COLO829 (cell line): ENCODE results near the gene SLC27A4.

Experiments used
- DNase-seq: peaks from one replicate; pipeline ENCODE4 v3.0.0; 2012; ENCODE audit warnings: low spot score

SLC27A4 gene

DNA sequence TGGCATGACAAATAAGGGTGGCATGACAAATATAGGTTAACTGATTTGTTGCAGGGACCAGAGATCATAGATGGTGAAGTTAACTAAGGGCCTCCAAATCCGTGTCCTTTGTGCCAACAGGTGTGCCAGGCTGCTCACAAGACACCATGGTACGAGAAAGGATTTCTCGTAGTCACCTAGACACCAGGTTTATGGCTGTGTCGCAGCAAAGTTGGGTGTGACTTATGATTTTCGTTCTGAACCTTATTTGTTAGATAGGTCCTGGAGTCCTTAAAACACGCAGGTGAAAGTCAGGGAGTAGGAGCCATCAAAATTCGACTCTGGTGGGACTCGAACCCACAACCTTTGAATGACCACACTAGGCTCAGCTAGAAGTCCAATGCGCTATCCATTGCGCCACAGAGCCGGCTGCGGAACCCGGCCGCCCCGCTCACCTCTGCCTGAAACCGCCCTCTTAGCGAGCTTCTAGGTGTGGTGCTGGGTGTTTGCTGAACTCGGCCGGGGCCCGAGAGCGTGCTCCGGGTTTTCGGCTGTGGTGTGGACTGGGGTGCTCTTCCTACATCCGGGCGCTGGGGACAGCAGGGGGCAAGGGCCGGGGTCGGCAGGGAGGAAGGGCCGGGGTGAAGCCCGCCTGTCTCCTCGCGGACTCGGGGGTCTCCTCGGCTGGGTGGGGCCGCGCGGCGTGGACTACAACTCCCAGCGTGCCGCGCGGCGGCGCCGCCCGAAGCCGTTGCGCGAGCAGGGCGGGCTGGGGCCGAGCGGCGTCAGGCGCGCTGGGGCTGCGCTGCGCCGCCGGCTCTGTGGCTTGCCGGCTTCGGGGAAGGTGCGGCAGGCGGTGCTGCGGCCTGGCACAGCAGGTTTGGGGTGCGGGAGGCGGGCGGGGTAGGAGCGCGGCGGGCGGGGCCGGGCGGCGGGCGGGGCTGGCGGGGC lies at the start of gene SLC27A4:
TSS of gene SLC27A4 (plus strand) at position 767 of the 930 bp plus-strand sequence. CDS start 2,606 bp downstream, outside the sequence.
- DNase-seq = peak; percentile 63

DNA sequence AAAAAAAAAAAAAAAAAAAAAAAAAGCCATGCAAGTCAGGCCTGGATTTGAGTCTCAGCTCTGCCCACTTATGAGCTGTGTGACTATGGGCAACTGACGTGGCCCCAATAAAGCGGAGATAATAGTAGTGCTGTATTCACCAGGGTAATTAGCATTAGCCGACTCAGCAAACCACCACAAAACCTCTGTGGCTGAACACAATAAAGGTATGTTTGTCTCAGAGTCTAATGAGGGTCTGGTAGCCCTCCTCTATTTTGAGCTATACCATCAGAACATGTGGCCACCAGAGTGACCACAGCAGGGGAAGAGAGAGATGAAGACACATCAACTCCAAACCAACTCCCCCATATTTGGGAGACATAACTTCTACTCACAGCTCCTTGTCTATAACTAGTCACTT lies 48.3 kb upstream of the SLC27A4 start:
- DNase-seq = no peak

DNA sequence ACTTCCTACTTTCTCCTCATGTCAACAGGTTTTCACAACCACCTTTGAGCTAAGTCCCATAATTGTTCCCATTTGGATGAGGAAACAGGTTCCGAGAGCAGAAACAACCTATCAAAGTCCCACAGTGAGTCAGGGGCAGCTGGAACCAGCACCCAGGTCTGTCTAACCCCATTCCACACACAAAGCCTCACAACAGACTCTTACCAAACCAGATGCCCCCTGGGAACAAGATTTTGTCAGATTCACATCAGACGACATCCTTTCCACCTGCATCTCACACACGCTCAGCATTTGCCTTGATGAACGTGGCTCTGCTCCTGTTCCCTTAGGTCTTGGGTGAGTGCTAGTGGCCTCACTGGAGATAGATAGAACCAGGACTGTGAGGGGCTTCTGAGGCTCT lies 47.2 kb upstream of the SLC27A4 start:
- DNase-seq = no peak

DNA sequence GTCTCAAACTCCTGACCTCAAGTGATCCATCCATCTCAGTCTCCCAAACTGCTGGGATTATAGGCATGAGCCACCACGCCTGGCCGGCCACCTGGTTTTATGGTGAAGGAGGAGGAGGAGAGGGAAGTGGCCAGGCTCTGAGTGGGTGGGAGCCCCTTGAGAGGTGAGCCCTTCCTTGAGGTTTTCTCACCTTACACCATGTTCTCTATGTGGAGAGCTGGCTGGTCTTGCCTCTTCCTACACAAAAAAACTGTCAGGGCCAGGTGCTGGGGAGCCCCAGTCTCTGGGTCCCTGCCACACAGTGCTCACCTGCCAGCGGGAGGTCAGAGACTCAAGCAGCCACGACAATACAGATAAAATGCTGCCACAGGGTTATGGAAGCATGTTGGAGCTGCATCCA lies 46.2 kb upstream of the SLC27A4 start:
- no peak for DNase-seq

DNA sequence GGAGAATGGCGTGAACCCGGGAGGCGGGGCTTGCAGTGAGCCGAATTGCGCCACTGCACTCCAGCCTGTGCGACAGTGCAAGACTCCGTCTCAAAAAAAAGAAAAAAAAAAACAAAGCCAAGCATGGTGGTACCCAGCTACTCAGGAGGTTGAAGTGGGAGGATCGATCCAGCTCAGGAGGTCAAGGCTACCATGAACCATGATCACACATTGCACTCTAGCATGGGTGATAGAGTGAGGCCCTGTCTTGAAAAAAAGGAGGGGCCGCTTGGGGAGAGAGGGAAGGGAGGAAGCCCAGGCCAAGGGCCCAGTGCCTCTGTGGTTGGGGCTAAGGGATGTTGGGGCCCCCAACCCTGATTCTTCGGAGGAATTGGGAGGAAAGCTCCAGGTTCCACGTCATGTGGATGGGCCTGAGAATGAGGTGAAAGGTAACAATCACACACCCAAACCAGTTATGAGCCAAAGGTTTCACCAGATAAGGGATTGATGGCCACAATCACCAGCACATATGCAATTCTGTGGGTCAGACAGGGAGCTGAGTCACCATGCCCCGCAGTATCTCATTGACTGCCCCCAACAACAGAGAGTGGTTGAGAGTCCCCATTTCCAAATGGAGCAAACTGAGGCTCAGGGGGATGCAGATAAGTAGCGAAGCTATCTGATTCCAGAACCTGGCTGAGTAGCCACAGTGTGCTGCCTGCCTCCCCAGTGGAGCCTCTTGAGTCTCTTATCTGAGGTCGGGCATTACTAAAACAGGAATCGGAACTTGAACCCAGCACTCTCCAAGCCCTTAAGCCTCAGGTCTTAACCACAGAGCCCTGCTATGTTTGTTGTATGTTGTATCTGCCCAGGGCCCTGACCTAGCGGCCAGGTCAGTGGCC lies 43.7 kb upstream of the SLC27A4 start:
- no peak for DNase-seq

DNA sequence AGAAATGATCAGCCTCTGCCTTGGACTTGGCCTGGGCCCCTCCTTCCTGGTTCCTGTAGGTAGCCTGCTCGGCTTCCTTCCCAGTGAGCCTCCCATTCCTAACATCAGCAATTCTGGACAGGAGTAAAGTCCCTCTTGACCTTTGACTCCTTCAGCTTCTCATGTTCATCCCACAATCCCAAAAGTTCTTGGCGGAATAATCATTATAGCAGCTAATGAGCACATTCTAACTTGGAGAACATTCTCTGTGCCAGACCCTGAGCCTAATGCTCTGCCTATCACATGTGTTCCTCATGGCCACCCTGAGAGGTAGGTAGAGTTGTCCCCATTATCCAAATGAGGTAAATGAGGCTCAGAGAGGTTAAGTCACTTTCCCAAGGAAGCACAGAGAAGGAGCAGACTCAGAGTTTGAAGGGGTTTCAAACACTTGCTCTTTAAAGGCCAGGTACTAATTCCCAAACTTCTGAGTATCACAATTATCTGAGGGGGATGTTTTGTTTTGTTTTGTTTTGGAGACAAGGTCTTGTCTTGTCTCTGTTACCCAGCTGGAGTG lies 43.0 kb upstream of the SLC27A4 start:
- DNase-seq = no peak

DNA sequence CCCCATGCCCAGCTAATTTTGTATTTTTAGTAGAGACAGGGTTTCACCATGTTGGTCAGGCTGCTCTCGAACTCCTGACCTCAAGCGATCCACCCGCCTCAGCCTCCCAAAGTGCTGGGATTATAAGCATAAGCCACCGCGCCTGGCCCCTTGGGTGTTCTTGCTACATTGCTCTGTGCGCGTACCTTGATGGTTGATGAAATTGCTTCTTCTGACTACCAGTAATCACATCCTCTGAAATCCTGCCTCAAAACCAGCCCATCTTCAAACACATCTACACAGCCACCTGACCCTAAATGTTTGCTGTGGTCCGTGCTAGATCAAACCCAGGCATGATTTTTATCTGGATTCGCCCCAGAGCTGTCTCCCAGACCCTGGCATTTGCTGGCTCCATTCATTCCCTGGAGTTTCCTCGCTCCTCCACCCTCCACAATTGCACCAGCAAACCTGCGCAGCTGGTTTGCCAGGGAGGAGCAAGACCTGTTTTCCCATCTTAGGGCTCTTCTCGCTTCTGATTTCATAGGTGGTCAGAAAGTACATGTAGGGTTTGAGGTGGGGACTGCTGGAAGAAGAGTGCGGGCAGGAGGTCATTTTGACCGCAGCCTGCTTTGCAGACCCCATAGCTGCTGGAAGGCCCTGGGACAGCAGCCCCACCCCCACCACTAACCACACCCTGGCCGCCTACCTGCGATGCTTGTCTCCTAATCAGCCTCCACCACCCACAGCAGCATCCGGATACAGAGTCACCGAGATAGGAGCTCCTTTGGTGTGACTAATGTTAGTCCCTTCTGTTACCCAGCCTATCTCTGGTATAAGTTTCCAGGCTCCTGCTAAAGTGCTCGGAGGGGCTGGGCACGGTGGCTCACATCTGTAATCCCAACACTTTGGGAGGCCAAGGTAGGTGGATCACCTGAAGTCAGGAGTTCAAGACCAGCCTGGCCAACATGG lies 41.5 kb upstream of the SLC27A4 start:
- no peak for DNase-seq

DNA sequence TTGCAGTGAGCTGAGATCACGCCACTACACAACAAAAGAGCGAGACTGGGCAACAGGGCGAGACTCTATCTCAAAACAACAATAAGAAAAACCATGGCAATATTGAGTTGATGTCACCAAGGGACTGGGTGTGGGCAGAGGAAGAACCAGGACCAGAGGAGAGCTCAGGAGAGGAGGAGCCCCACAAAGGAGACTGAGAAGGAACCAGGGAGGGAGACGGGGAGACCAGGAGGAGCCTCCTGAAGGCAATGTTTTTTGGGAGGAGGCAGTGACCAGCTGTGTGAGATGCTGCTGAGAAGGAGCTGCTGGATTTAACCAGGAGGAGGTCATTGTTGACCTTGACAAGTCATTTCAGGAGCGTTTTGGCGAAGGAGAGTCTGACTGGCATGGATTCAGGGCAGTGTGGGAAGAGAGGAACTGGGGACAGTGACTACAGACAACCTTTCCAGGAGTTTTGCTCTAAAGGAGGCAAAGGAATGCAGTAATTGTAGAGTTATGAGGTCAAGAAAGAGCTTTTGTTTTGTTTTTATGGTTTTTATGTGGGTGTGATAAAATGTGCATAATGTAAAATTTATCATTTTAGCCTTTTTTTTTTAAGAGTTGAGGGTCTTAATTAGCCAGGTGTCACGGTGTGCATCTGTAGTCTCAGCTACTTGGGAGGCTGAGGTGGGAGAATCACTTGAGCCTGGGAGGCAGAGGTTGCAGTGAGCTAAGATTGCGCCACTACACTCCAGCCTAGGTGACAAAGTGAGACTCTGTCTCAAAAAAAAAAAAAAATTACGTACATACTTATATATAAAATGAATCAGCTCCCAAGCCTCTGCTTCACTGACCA lies 36.0 kb upstream of the SLC27A4 start:
- DNase-seq = no peak

DNA sequence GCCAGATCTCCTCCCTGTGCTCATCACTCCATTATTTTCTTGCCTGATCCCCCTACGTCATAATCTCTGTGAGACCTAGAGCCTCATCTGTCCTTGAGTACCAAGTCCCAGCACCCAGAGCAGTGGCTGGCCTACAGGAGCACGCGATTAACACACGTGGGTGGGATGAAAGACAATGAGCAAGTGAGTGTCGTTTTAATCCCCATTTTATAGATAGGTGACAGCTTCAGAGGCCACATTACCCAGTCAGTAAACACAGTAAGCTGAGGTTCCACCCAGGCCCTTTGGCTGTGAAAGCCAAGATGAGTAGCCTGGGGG lies 35.4 kb upstream of the SLC27A4 start:
- no peak for DNase-seq

DNA sequence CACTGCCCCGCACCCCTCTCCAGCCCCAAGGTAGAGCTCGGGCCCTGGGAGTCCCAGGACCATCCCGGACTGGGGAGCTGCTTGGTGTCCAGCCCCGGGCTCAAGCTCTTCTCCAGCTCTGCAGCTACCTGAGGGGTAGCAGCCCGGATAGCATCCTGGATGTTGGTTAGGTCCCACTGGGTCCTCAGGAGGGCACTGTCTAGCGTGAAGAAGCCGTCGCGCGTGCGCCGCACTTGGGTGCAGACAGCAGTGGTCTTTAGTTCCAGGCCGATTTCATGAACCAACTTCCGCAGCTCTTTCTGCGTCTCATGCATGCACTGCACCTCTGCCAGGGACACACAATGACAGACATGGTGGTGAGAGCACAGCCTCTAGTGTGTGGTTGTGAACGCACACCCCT lies 30.8 kb upstream of the SLC27A4 start:
- DNase-seq = no peak

DNA sequence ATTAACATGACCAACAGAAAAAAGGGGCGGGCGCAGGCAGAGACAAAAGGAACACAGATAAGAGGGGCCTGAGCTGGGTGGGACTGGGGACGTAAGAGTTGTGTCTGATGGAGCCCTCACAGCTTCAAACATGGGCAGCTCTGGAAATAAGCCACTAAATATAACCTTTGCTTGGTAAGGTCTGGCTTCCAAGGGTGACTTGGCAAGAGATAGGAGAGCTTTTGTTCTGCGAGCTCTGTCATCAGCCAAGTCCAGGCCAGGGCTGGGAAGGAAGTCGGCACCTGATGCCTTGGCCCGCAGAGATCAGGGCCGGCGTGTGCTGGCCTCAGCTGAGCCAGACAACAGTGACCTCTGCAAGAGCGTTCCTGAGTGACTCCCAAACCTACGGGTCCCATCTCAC lies 29.9 kb upstream of the SLC27A4 start:
- peak; percentile 40 for DNase-seq

DNA sequence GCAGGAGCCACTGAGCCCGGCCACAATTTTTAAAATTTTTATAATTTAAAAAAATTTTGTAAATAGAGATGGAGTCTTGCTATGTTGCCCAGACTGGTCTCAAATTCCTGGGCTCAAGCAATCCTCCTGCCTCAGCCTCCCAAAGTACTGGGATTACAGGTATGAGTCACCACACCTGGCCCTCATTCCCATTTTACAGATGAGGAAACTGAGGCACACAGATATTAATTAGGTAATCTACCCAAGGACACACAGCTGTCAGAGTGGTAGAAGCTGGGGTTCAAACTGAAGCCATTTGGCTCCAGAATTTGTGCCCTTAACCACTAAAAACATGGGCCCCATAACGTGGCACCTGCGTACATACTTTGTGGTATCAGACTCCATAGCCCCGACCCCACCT lies 25.6 kb upstream of the SLC27A4 start:
- no peak for DNase-seq

DNA sequence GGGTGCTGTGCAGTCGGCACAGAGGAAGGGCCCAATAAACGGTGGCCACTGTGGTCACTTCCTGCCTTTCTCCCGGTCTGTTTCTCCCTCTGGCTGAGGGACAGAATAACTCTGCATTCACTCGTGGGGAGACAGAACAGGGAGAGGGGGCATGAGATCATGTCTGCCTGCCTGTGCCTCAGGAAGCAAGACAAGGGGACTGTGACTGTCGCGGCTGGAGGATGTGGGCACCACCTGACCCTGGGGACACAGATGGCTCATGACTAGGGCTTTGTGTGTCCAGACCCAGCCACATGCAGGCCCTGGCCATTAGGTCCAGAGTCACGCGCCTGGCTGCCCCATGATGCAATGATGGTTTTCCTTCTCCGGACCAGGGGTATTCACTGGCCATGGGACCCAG lies 23.9 kb upstream of the SLC27A4 start:
- DNase-seq = no peak

DNA sequence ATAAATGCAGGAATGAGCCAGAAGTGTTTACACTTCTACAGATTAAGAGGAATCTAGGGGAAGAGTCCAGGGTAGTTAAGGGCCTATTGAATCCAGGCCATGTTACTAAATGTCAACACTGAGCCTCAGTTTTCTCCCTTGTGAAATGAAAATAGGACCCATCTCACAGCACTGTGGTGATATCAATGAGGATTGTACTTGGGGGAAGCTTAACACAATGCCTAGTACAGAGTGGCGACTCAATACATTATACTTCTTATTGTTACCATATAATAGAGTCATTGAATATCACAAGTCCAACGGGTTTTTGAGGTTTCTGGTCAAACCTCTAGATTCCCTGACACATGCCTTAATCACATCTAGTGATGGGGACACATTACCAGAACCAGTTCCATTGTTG lies 22.7 kb upstream of the SLC27A4 start:
- no peak for DNase-seq

DNA sequence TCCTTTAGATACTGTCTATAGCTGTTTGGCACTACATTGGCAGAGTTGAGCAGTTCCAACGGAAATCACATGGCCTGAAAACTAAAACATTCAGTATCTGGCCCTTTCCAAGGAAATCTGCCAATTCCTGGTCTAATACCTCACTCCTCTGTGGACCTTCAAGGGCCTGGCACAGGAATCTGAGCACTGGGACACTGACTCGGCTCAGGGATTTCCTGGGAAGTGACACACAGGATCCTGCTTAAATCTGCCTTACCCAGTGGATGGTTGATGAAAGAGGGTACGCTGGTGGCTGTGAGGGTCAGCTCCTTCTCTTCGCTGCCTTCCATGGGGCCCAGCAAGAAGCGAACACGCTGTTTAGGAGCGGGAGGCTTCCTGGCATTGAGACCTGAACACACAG lies 19.0 kb upstream of the SLC27A4 start:
- DNase-seq = no peak

DNA sequence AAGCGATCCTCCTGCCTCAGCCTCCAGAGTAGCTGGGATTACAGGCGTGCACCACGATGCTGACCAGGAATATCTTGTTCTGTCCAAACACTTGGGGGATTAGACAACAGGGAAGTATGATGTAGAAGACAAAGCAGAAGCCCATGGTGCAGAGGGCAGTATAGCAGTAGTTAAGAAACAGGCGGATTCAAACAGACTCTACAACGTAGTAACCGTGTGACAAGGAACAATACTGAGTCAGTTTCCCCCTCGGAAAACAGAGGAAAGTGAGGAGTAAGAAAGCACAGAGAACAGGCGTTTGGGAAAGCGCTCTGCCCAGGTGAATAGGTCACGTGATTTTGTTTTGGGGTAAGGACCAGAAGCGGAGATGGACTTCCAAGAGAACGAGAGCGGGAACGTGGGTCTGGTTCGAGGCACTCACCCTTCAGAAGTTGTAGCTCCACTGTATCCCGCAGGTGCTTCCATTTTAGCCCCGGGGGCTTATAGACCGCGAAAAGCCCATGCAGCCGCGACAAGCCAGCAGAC lies 18.4 kb upstream of the SLC27A4 start:
- DNase-seq = no peak

DNA sequence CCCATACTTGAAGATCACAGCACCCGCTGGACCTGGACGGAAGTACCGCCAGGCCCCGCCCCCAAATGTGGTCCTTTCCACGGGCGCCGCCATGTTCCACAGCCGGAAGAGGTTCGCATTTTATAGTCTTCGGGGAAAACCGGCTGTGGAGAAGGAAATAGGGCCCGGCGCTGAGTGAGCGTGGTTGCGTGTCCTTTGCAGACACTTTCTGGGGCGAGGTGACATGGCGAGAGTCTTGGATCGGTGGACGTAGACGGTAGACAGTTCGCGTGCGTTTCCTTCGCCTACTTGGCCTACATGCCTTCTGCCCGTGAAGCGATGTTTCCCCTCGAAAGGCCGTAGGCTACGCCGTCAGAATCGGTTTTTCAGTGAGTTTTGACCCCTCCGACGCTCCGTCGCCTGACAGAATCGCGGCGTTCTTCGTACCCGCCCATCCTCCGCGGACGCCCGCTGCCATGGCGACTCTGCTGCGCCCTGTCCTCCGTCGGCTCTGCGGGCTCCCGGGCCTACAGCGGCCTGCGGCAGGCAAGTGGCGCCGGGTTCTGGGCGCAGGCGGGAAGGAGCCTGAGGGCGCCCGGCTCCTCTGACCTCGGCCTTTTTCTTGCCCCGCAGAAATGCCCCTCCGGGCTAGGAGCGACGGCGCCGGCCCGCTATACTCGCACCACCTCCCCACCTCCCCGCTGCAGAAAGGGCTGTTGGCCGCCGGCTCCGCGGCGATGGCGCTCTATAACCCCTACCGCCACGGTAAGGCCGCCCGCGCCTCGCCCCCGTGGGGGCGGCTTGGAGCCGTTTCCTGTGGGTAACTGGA lies 17.7 kb upstream of the SLC27A4 start, which contains the start of the genes COQ4 and TRUB2:
TSS of gene COQ4 (plus strand) at position 436 of the 808 bp plus-strand sequence. CDS start at position 456, 20 bp downstream.
TSS of gene TRUB2 (minus strand) at position 44 of the 808 bp plus-strand sequence. CDS start at position 5, 39 bp downstream.
- DNase-seq = peak; percentile 97

DNA sequence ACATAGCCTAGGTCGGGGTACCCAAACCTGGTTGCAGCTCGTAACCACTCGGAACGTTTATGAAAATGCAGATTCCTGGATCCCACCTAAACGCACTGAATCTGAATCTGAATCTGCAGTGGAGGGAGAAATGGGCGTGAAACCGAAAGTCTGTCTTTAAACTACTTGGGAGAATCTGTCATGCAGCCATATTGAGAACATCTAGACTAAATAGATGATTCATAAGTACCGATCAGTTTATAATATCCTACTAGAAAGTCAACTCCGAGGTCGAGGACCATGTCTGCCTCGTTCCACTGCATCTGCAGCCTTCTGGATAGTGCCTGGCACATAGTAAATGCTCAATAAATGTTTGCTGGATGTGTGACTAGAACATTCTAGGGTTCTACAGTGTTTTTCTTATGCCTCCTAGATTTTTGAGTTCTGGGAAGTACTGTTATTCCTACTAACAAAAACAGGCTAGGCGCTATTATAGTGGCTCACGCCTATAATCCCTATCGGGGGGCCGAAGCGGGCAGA lies 17.1 kb upstream of the SLC27A4 start:
- DNase-seq = no peak

DNA sequence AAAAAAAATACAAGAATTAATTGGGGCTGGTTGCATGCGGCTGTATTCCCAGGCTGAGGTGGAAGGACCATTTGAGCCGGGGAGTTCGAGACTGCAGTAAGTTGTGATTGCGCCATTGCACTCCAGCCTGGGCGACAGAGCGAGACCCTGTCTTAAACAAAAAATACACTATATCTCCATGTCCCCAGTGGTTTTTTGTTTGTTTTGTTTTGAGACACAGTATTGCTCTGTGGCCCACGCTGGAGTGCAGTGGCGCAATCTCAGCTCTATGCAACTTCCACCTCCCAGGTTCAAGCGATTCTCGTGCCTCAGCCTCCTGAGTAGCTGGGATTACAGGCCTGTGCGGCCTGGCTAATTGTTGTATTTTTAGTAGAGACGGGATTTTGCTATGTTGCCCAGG lies 16.5 kb upstream of the SLC27A4 start:
- DNase-seq = no peak
